Activated CD4-positive, alpha-beta T cell treated with anti-CD3 and anti-CD28 coated beads, Interleukin-2, amount 10 ng/mL, durations not matched to agents 7 days and 5 days (primary cell): ENCODE results near the gene C10orf67. TPM values are rescaled to one million over a fixed set of nuclear protein-coding genes. Genes with fewer than 3 reads are reported as not detected.

Experiments used
- CTCF ChIA-PET: fragments of 350-600 bp; sonication (Branson Sonifier 250); formaldehyde crosslinking; loops from one replicate; lab custom pipeline; 2021; ENCODE audit warnings: antibody characterized with exemption; lab: Charles Lee
- POLR2A ChIA-PET: fragments of 350-600 bp; sonication (Branson Sonifier 250); formaldehyde crosslinking; loops from one replicate; lab custom pipeline; 2021; ENCODE audit warnings: antibody characterized with exemption; lab: Charles Lee
- DNase-seq: peaks from one replicate; pipeline ENCODE4 v3.0.0-alpha.2; 2020
- H3K27ac Mint-ChIP-seq: one replicate; pipeline ENCODE4 v1.8.0; 2021; ENCODE audit warnings: mild to moderate bottlenecking, moderate library complexity, mixed read lengths
- H3K27me3 Mint-ChIP-seq: one replicate; pipeline ENCODE4 v1.8.0; 2021; ENCODE audit warnings: mixed read lengths
- H3K36me3 Mint-ChIP-seq: one replicate; pipeline ENCODE4 v1.8.0; 2021; ENCODE audit warnings: low read depth, mixed read lengths
- H3K4me1 Mint-ChIP-seq: one replicate; pipeline ENCODE4 v1.8.0; 2021; ENCODE audit warnings: mixed read lengths
- H3K4me3 Mint-ChIP-seq: one replicate; pipeline ENCODE4 v1.8.0; 2021; ENCODE audit warnings: mild to moderate bottlenecking, moderate library complexity, mixed read lengths
- H3K9me3 Mint-ChIP-seq: one replicate; pipeline ENCODE4 v1.8.0; 2021; ENCODE audit warnings: mixed read lengths
- total RNA-seq, 2 experiments: library from RNA; stranded (reverse); gene quantifications; one replicate each; pipeline ENCODE4 v1.2.3, GENCODE V29; 2021

Gene C10orf67
- total RNA-seq, 2 experiments from 2014 or later: 0.15 TPM; not detected in 1

- ChIA-PET POLR2A (interaction anchor here (0.5 kb wide), 1 partner anchor 108 kb away, joined by 3 read pairs; no protein-coding TSS in a partner anchor), CTCF (interaction anchor here (1.4 kb wide), 1 partner anchor 11 kb away, joined by 3 read pairs; no protein-coding TSS in a partner anchor)
- H3K4me1 Mint-ChIP-seq: peaks cover 36% of the 10 kb centered on the region
- no peaks in the 10 kb centered on the region for H3K9me3 Mint-ChIP-seq
- H3K27ac Mint-ChIP-seq: no peak overlapping the region
- H3K4me3 Mint-ChIP-seq: no peak overlapping the region
- H3K27me3 Mint-ChIP-seq: no peaks in the 10 kb centered on the region
- DNase-seq: no peak
- H3K36me3 Mint-ChIP-seq: no peaks in the 10 kb centered on the region
These were observed 6.3 kb downstream of the C10orf67 start for GRCh38 chr10:23338155-23338828.

- no peaks in the 10 kb centered on the region for H3K9me3 Mint-ChIP-seq
- ChIA-PET CTCF (interaction anchor here (1.4 kb wide), 1 partner anchor 12 kb away, joined by 3 read pairs; no protein-coding TSS in a partner anchor), POLR2A (interaction anchor here (0.5 kb wide), 1 partner anchor 108 kb away, joined by 3 read pairs; no protein-coding TSS in a partner anchor)
- H3K27me3 Mint-ChIP-seq: no peaks in the 10 kb centered on the region
- H3K4me1 Mint-ChIP-seq: peaks cover 30% of the 10 kb centered on the region
- DNase-seq: no peak
- H3K4me3 Mint-ChIP-seq: no peak overlapping the region
- no peak overlapping the region for H3K27ac Mint-ChIP-seq
- no peaks in the 10 kb centered on the region for H3K36me3 Mint-ChIP-seq
These were observed 7.0 kb downstream of the C10orf67 start for GRCh38 chr10:23337616-23338015.

GRCh38 chr10:23331567-23332301, 12.9 kb downstream of the C10orf67 start:
- Mint-ChIP-seq H3K27ac (no peak overlapping the region), H3K4me3 (no peak overlapping the region), H3K4me1 (no peaks in the 10 kb centered on the region), H3K36me3 (no peaks in the 10 kb centered on the region), H3K27me3 (peaks cover 5% of the 10 kb centered on the region), H3K9me3 (peaks cover 2% of the 10 kb centered on the region)
- no peak for DNase-seq
- ChIA-PET POLR2A (interaction anchor here (0.9 kb wide), 1 partner anchor 107 kb away, joined by 3 read pairs; the partner anchor contains the start of gene OTUD1), CTCF (interaction anchor here (0.7 to 1.0 kb wide), 2 partner anchors 9 to 13 kb away, joined by 3 read pairs; no protein-coding TSS in a partner anchor)

GRCh38 chr10:23330948-23331347, 13.6 kb downstream of the C10orf67 start:
- Mint-ChIP-seq H3K27ac (no peak overlapping the region), H3K27me3 (peaks cover 10% of the 10 kb centered on the region), H3K9me3 (peaks cover 2% of the 10 kb centered on the region), H3K4me1 (no peaks in the 10 kb centered on the region), H3K36me3 (no peaks in the 10 kb centered on the region), H3K4me3 (no peak overlapping the region)
- CTCF ChIA-PET: no interaction called here
- POLR2A ChIA-PET: no interaction called here
- no peak for DNase-seq

GRCh38 chr10:23326544-23327307, 17.9 kb downstream of the C10orf67 start:
- H3K27ac Mint-ChIP-seq: no peak overlapping the region
- POLR2A ChIA-PET: no interaction called here
- CTCF ChIA-PET: no interaction called here
- H3K9me3 Mint-ChIP-seq: peaks cover 2% of the 10 kb centered on the region
- H3K27me3 Mint-ChIP-seq: peaks cover 13% of the 10 kb centered on the region
- no peaks in the 10 kb centered on the region for H3K36me3 Mint-ChIP-seq
- DNase-seq: no peak
- H3K4me3 Mint-ChIP-seq: no peak overlapping the region
- peaks cover 2% of the 10 kb centered on the region for H3K4me1 Mint-ChIP-seq

GRCh38 chr10:23325132-23325531, 19.5 kb downstream of the C10orf67 start:
- ChIA-PET POLR2A (no interaction called here), CTCF (interaction anchor here (0.8 to 1.3 kb wide), 4 partner anchors 10 to 201 kb away, joined by 3 to 5 read pairs (median 3); no protein-coding TSS in a partner anchor)
- no peaks in the 10 kb centered on the region for H3K36me3 Mint-ChIP-seq
- H3K4me1 Mint-ChIP-seq: peaks cover 2% of the 10 kb centered on the region
- H3K27me3 Mint-ChIP-seq: peaks cover 13% of the 10 kb centered on the region
- no peaks in the 10 kb centered on the region for H3K9me3 Mint-ChIP-seq
- peak; percentile 27 for DNase-seq
- no peak overlapping the region for H3K27ac Mint-ChIP-seq
- no peak overlapping the region for H3K4me3 Mint-ChIP-seq

GRCh38 chr10:23324351-23324750, 20.2 kb downstream of the C10orf67 start:
- no peak overlapping the region for H3K27ac Mint-ChIP-seq
- no peaks in the 10 kb centered on the region for H3K36me3 Mint-ChIP-seq
- no peaks in the 10 kb centered on the region for H3K9me3 Mint-ChIP-seq
- peaks cover 11% of the 10 kb centered on the region for H3K27me3 Mint-ChIP-seq
- peaks cover 2% of the 10 kb centered on the region for H3K4me1 Mint-ChIP-seq
- H3K4me3 Mint-ChIP-seq: no peak overlapping the region
- CTCF ChIA-PET: interaction anchor here (0.9 to 1.3 kb wide), 3 partner anchors 9 to 34 kb away, joined by 3 to 5 read pairs (median 3); no protein-coding TSS in a partner anchor
- DNase-seq: no peak
- POLR2A ChIA-PET: no interaction called here

GRCh38 chr10:23322082-23322481, 22.5 kb downstream of the C10orf67 start:
- Mint-ChIP-seq H3K4me3 (no peak overlapping the region), H3K36me3 (no peaks in the 10 kb centered on the region), H3K9me3 (peaks cover 3% of the 10 kb centered on the region), H3K4me1 (peaks cover 2% of the 10 kb centered on the region), H3K27me3 (peaks cover 9% of the 10 kb centered on the region), H3K27ac (no peak overlapping the region)
- ChIA-PET POLR2A (no interaction called here), CTCF (interaction anchor here (0.6 kb wide), 1 partner anchor 186 kb away, joined by 3 read pairs; no protein-coding TSS in a partner anchor)
- no peak for DNase-seq

- CTCF ChIA-PET: interaction anchor here (1.2 kb wide), 1 partner anchor 12 kb away, joined by 3 read pairs; no protein-coding TSS in a partner anchor
- no peak overlapping the region for H3K27ac Mint-ChIP-seq
- peaks cover 2% of the 10 kb centered on the region for H3K27me3 Mint-ChIP-seq
- H3K4me1 Mint-ChIP-seq: peaks cover under 1% of the 10 kb centered on the region
- peaks cover 7% of the 10 kb centered on the region for H3K9me3 Mint-ChIP-seq
- no peak for DNase-seq
- POLR2A ChIA-PET: no interaction called here
- H3K4me3 Mint-ChIP-seq: no peak overlapping the region
- no peaks in the 10 kb centered on the region for H3K36me3 Mint-ChIP-seq
These were observed 24.8 kb downstream of the C10orf67 start for GRCh38 chr10:23319835-23320234.

GRCh38 chr10:23318359-23318758, 26.2 kb downstream of the C10orf67 start:
- Mint-ChIP-seq H3K36me3 (no peaks in the 10 kb centered on the region), H3K4me3 (no peak overlapping the region), H3K27ac (no peak overlapping the region), H3K27me3 (peaks cover 1% of the 10 kb centered on the region), H3K4me1 (peaks cover 3% of the 10 kb centered on the region), H3K9me3 (peaks cover 7% of the 10 kb centered on the region)
- POLR2A ChIA-PET: no interaction called here
- DNase-seq: no peak
- CTCF ChIA-PET: interaction anchor here (1.2 kb wide), 1 partner anchor 14 kb away, joined by 3 read pairs; no protein-coding TSS in a partner anchor

- Mint-ChIP-seq H3K27ac (no peak overlapping the region), H3K4me3 (no peak overlapping the region), H3K9me3 (peaks cover 7% of the 10 kb centered on the region), H3K36me3 (no peaks in the 10 kb centered on the region), H3K27me3 (peaks cover 2% of the 10 kb centered on the region), H3K4me1 (peaks cover 3% of the 10 kb centered on the region)
- CTCF ChIA-PET: interaction anchor here (0.6 kb wide), 1 partner anchor 55 kb away, joined by 3 read pairs; no protein-coding TSS in a partner anchor
- DNase-seq: no peak
- POLR2A ChIA-PET: no interaction called here
These were observed 27.2 kb downstream of the C10orf67 start for GRCh38 chr10:23317416-23317815.

GRCh38 chr10:23316406-23316805, 28.2 kb downstream of the C10orf67 start:
- H3K27me3 Mint-ChIP-seq: peaks cover 4% of the 10 kb centered on the region

More at GRCh38 chr10:23316406-23316805, 28.2 kb downstream of the C10orf67 start:
- no peak overlapping the region for H3K4me3 Mint-ChIP-seq
- H3K9me3 Mint-ChIP-seq: peaks cover 7% of the 10 kb centered on the region
- peaks cover 3% of the 10 kb centered on the region for H3K4me1 Mint-ChIP-seq
- DNase-seq: no peak
- H3K36me3 Mint-ChIP-seq: no peaks in the 10 kb centered on the region
- CTCF ChIA-PET: interaction anchor here (0.6 kb wide), 1 partner anchor 14 kb away, joined by 5 read pairs; no protein-coding TSS in a partner anchor
- POLR2A ChIA-PET: no interaction called here
- no peak overlapping the region for H3K27ac Mint-ChIP-seq
